CD14-positive monocyte (primary cell): ENCODE data around the gene SLC7A10. TPM values are rescaled to one million over a fixed set of nuclear protein-coding genes. Genes with fewer than 3 reads are reported as not detected.

Experiments
- DNase-seq, 3 donors: peaks; one replicate each; pipeline ENCODE4 v3.0.0-alpha.2; 2011 to 2022
- H2AFZ ChIP-seq: 2 replicates; pipeline ENCODE4 v1.6.0; 2012; ENCODE audit warnings: mild to moderate bottlenecking, low read depth, low read length, inconsistent platforms; ENCODE audit not compliant: insufficient read depth, poor library complexity, severe bottlenecking
- H3K27ac ChIP-seq, 2 donors: 1 replicate in 1 of 2; 2 replicates in 1 of 2; pipeline ENCODE4 v1.5.1; 2012 to 2013; ENCODE audit warnings: low read length in 2 of 2, control low read depth in 1 of 2, inconsistent platforms in 1 of 2, low read depth in 1 of 2, mild to moderate bottlenecking in 1 of 2
- H3K27me3 ChIP-seq, 2 donors: one replicate each; pipeline versions ENCODE4 v1.6.0 to v1.6.1; 2011 to 2013; ENCODE audit warnings: low read length in 2 of 2; ENCODE audit not compliant: control insufficient read depth in 2 of 2, insufficient read depth in 2 of 2
- H3K36me3 ChIP-seq, 2 donors: replicated peaks in 1 of 2; 1 replicate in 1 of 2; 2 replicates in 1 of 2; pipeline versions ENCODE4 v1.5.1 to v1.6.1; 2012 to 2013; ENCODE audit warnings: low read length in 2 of 2, control low read depth in 1 of 2, inconsistent platforms in 1 of 2, mild to moderate bottlenecking in 1 of 2; ENCODE audit not compliant: insufficient read depth in 2 of 2, control insufficient read depth in 1 of 2
- H3K4me1 ChIP-seq, 2 donors: 1 replicate in 1 of 2; 2 replicates in 1 of 2; pipeline versions ENCODE4 v1.5.1 to v1.6.1; 2012 to 2013; ENCODE audit warnings: low read length in 2 of 2, control low read depth in 1 of 2, inconsistent platforms in 1 of 2, mild to moderate bottlenecking in 1 of 2, moderate library complexity in 1 of 2; ENCODE audit not compliant: insufficient read depth in 2 of 2, control insufficient read depth in 1 of 2
- H3K4me2 ChIP-seq: replicated peaks from 2 replicates; pipeline ENCODE3; 2012; ENCODE audit warnings: low read length, moderate library complexity, mild to moderate bottlenecking; ENCODE audit not compliant: poor library complexity, severe bottlenecking; ENCODE audit errors: extremely low read depth
- H3K4me3 ChIP-seq, 3 experiments: fragments of 200-600 bp in 1 of 3; sonication (generic) in 1 of 3; replicated peaks in 1 of 3; 1 replicate in 2 of 3; 2 replicates in 1 of 3; pipeline ENCODE4 v1.5.1; 2011 to 2013; ENCODE audit warnings: low read length in 3 of 3, mild to moderate bottlenecking in 3 of 3, control low read depth in 2 of 3, low read depth in 2 of 3, inconsistent platforms in 1 of 3, moderate library complexity in 1 of 3
- H3K79me2 ChIP-seq: 2 replicates; pipeline ENCODE4 v1.6.0; 2012; ENCODE audit warnings: mild to moderate bottlenecking, control low read depth, inconsistent platforms, low read length, moderate library complexity; ENCODE audit not compliant: insufficient read depth
- H3K9ac ChIP-seq: 2 replicates; pipeline ENCODE4 v1.6.0; 2017; ENCODE audit warnings: low read length, mild to moderate bottlenecking; ENCODE audit not compliant: insufficient read depth, poor library complexity, severe bottlenecking
- H3K9me3 ChIP-seq, 2 donors: replicated peaks in 1 of 2; 1 replicate in 1 of 2; 2 replicates in 1 of 2; pipeline versions ENCODE4 v1.5.1 to v1.6.1; 2012 to 2013; ENCODE audit warnings: low read length in 2 of 2, control low read depth in 1 of 2; ENCODE audit not compliant: control insufficient read depth in 1 of 2, insufficient read depth in 1 of 2
- H4K20me1 ChIP-seq: 2 replicates; pipeline ENCODE4 v1.6.0; 2012; ENCODE audit warnings: mild to moderate bottlenecking, low read length, control low read depth, moderate library complexity; ENCODE audit not compliant: insufficient read depth
- H3K27ac Mint-ChIP-seq, 7 donors: one replicate each; pipeline ENCODE4 v1.8.0; 2020; ENCODE audit warnings: mild to moderate bottlenecking in 7 of 7, mixed read lengths in 7 of 7, moderate library complexity in 6 of 7, inconsistent platforms in 2 of 7
- H3K27me3 Mint-ChIP-seq, 3 donors: one replicate each; pipeline ENCODE4 v1.8.0; 2021 to 2022; ENCODE audit warnings: low read depth in 3 of 3, mild to moderate bottlenecking in 3 of 3, mixed read lengths in 3 of 3, moderate library complexity in 3 of 3, inconsistent platforms in 1 of 3
- H3K36me3 Mint-ChIP-seq, 2 donors: one replicate each; pipeline ENCODE4 v1.8.0; 2020; ENCODE audit warnings: mixed read lengths in 2 of 2, inconsistent platforms in 1 of 2, mild to moderate bottlenecking in 1 of 2
- H3K4me1 Mint-ChIP-seq: one replicate; pipeline ENCODE4 v1.8.0; 2020; ENCODE audit warnings: mild to moderate bottlenecking, mixed read lengths
- H3K4me3 Mint-ChIP-seq, 2 donors: one replicate each; pipeline ENCODE4 v1.8.0; 2020; ENCODE audit warnings: mild to moderate bottlenecking in 2 of 2, mixed read lengths in 2 of 2, moderate library complexity in 1 of 2
- H3K9me3 Mint-ChIP-seq, 7 donors: one replicate each; pipeline ENCODE4 v1.8.0; 2020 to 2022; ENCODE audit warnings: mixed read lengths in 7 of 7, mild to moderate bottlenecking in 6 of 7, moderate library complexity in 6 of 7, inconsistent platforms in 2 of 7
- WGBS: methylation state at CpG from one replicate; pipeline ENCODE4 v1.1.5; 2013; ENCODE audit warnings: missing lambda C conversion rate; ENCODE audit not compliant: insufficient coverage; 5-methylcytosine and 5-hydroxymethylcytosine counted together
- intact Hi-C, 2 donors: fragments of 100-400 bp; cut with micrococcal nuclease; formaldehyde crosslinking; loops; one replicate each; pipeline versions ENCODE4 v1.15.0 to v1.15.1; 2023
- polyA plus RNA-seq, 3 donors: library from polyadenylated mRNA; depleted of rRNA in 1 of 3; unstranded in 2 of 3; stranded (reverse) in 1 of 3; fragments of 300-500 nt in 2 of 3; fragments of >200 nt in 1 of 3; fragmentation: Illumina TruSeq in 2 of 3; gene quantifications; 1 replicate in 2 of 3; 2 replicates in 1 of 3; pipeline ENCODE4 v1.2.3, GENCODE V29; 2012 to 2021
- TF ChIP-seq, protein P1 (sequence below): fragments of 200-600 bp; IDR thresholded peaks from one replicate; pipeline ENCODE4 v1.8.0; 2022; ENCODE audit warnings: antibody characterized with exemption, mild to moderate bottlenecking

The SLC7A10 gene
- polyA plus RNA-seq, 3 donors: 0.52 TPM; not detected in 2

DNA sequence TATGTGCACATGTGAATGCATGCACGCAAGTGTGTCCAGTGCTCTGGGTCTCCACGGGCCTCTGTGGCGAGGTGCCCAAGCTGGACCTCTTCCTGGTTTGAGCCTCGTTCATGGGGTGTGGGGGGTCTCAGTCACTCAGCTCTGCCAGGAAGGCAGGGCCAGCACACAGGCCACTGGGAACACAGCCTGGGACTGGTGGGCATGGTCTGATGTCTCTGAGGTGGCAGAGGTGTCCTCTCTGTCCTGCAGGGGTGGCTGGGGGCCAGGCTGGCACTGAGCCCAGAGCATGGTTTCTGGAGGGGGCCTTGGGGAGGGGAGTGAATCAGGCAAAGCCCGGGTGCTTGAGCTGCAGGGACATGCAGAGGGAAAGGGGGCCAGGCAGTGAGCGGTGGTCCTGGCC, 22.1 kb downstream of the SLC7A10 start:
- Mint-ChIP-seq H3K36me3 (peaks cover 28 to 61% of the 10 kb centered on the region in 2 donors), H3K27ac (no peak overlapping the region), H3K27me3 (no peaks in the 10 kb centered on the region), H3K4me3 (no peak overlapping the region), H3K4me1 (peaks cover 33% of the 10 kb centered on the region), H3K9me3 (peaks cover 0 to 2% (median 0%) of the 10 kb centered on the region in 7 donors)
- H3K27me3 ChIP-seq: no peaks in the 10 kb centered on the region
- TF ChIP-seq, protein P1, sequence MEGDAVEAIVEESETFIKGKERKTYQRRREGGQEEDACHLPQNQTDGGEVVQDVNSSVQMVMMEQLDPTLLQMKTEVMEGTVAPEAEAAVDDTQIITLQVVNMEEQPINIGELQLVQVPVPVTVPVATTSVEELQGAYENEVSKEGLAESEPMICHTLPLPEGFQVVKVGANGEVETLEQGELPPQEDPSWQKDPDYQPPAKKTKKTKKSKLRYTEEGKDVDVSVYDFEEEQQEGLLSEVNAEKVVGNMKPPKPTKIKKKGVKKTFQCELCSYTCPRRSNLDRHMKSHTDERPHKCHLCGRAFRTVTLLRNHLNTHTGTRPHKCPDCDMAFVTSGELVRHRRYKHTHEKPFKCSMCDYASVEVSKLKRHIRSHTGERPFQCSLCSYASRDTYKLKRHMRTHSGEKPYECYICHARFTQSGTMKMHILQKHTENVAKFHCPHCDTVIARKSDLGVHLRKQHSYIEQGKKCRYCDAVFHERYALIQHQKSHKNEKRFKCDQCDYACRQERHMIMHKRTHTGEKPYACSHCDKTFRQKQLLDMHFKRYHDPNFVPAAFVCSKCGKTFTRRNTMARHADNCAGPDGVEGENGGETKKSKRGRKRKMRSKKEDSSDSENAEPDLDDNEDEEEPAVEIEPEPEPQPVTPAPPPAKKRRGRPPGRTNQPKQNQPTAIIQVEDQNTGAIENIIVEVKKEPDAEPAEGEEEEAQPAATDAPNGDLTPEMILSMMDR: no peak
- peaks cover 24% of the 10 kb centered on the region for H3K79me2 ChIP-seq
- H3K9ac ChIP-seq: no peak overlapping the region
- intact Hi-C loops: no loop called here
- 87% methylated on average over 6 of the region's 6 CpGs for WGBS
- H2AFZ ChIP-seq: no peak overlapping the region
- peaks cover 32 to 37% of the 10 kb centered on the region in 2 donors for H3K4me1 ChIP-seq
- peaks cover 49 to 63% of the 10 kb centered on the region in 2 donors for H3K36me3 ChIP-seq
- no peak overlapping the region for H3K4me2 ChIP-seq
- H3K27ac ChIP-seq: no peak overlapping the region
- H3K9me3 ChIP-seq: no peaks in the 10 kb centered on the region
- H3K4me3 ChIP-seq: no peak overlapping the region
- no peak for DNase-seq
- H4K20me1 ChIP-seq: peaks cover 9% of the 10 kb centered on the region

GRCh38 chr19:33202546-33203507, 22.8 kb downstream of the SLC7A10 start:
- Histone ChIP-seq H3K36me3 (peaks cover 51 to 69% of the 10 kb centered on the region in 2 donors), H3K79me2 (peaks cover 30% of the 10 kb centered on the region), H3K4me1 (peaks cover 28 to 37% of the 10 kb centered on the region in 2 donors), H3K9ac (no peak overlapping the region), H2AFZ (no peak overlapping the region), H3K27me3 (no peaks in the 10 kb centered on the region), H3K27ac (no peak overlapping the region), H4K20me1 (peaks cover 9% of the 10 kb centered on the region), H3K9me3 (no peaks in the 10 kb centered on the region), H3K4me2 (no peak overlapping the region), H3K4me3 (no peak overlapping the region)
- TF ChIP-seq, protein P1: no peak
- Mint-ChIP-seq H3K27ac (no peak overlapping the region), H3K36me3 (peaks cover 28 to 63% of the 10 kb centered on the region in 2 donors), H3K4me3 (no peak overlapping the region), H3K9me3 (peaks cover 0 to 2% (median 0%) of the 10 kb centered on the region in 7 donors), H3K27me3 (no peaks in the 10 kb centered on the region), H3K4me1 (peaks cover 34% of the 10 kb centered on the region)
- WGBS: 95% methylated on average over 27 of the region's 27 CpGs
- DNase-seq: no peak
- intact Hi-C loops: no loop called here
